ENCODE data around the gene CHL1. TPM values are rescaled to one million over a fixed set of nuclear protein-coding genes. Genes with fewer than 3 reads are reported as not detected.

The CHL1 gene
- total and polyA plus RNA-seq, 7 donors, result 0.43 to 1.9 (median 0.67) TPM

GRCh38 chr3:426072-426471 lies 229.5 kb downstream of the CHL1 start:
- ATAC-seq (no peak), DNase-seq (no peak)
- Histone ChIP-seq H3K27me3 (ENCODE audit: insufficient read depth in 3 of 3, low read length in 2 of 3) (no peaks in the 10 kb centered on the region), H3K4me3 (no peak overlapping the region), H3K9me3 (no peaks in the 10 kb centered on the region), H3K4me1 (no peaks in the 10 kb centered on the region), H3K27ac (no peak overlapping the region), H3K36me3 (ENCODE audit: insufficient read depth in 1 of 2, low read depth in 1 of 2) (no peaks in the 10 kb centered on the region)
- TF ChIP-seq CTCF (IDR thresholded peaks at IDR 0.05), result no peak
- intact Hi-C loops (cut with DNase I), result no loop called here
- WGBS, 3 donors, result 38 to 48% (median 42%) methylated on average over 1 of the region's 1 CpG

GRCh38 chr3:427128-427527 lies 230.6 kb downstream of the CHL1 start:
- DNase-seq (no peak), ATAC-seq (no peak)
- Histone ChIP-seq H3K27ac (no peak overlapping the region), H3K27me3 (ENCODE audit: insufficient read depth in 3 of 3, low read length in 2 of 3) (no peaks in the 10 kb centered on the region), H3K4me3 (no peak overlapping the region), H3K4me1 (no peaks in the 10 kb centered on the region), H3K9me3 (no peaks in the 10 kb centered on the region), H3K36me3 (ENCODE audit: insufficient read depth in 1 of 2, low read depth in 1 of 2) (no peaks in the 10 kb centered on the region)
- 74 to 81% (median 81%) methylated on average over 4 of the region's 4 CpGs for WGBS, 3 donors
- intact Hi-C loops (cut with DNase I), result no loop called here
- TF ChIP-seq CTCF (IDR thresholded peaks at IDR 0.05), result no peak

GRCh38 chr3:430186-430585 lies 233.6 kb downstream of the CHL1 start:
- ATAC-seq (no peak), DNase-seq (no peak)
- Histone ChIP-seq H3K27me3 (ENCODE audit: insufficient read depth in 3 of 3, low read length in 2 of 3) (no peaks in the 10 kb centered on the region), H3K27ac (no peak overlapping the region), H3K4me1 (no peaks in the 10 kb centered on the region), H3K9me3 (no peaks in the 10 kb centered on the region), H3K36me3 (ENCODE audit: insufficient read depth in 1 of 2, low read depth in 1 of 2) (no peaks in the 10 kb centered on the region), H3K4me3 (no peak overlapping the region)
- 91 to 95% (median 94%) methylated on average over 4 of the region's 4 CpGs for WGBS, 3 donors
- no peak for TF ChIP-seq CTCF (IDR thresholded peaks at IDR 0.05)
- intact Hi-C loops (cut with DNase I), result no loop called here

GRCh38 chr3:435161-435560 lies 238.6 kb downstream of the CHL1 start:
- TF ChIP-seq CTCF (IDR thresholded peaks at IDR 0.05), result no peak
- Histone ChIP-seq H3K27ac (no peak overlapping the region), H3K27me3 (ENCODE audit: insufficient read depth in 3 of 3, low read length in 2 of 3) (peaks cover 0 to 3% (median 0%) of the 10 kb centered on the region in 3 donors), H3K9me3 (no peaks in the 10 kb centered on the region), H3K36me3 (ENCODE audit: insufficient read depth in 1 of 2, low read depth in 1 of 2) (no peaks in the 10 kb centered on the region), H3K4me3 (no peak overlapping the region), H3K4me1 (no peaks in the 10 kb centered on the region)
- intact Hi-C loops (cut with DNase I), result no loop called here
- DNase-seq (no peak), ATAC-seq (no peak)
- WGBS, 3 donors, result 44 to 66% (median 62%) methylated on average over 3 of the region's 3 CpGs

- Histone ChIP-seq H3K27ac (no peak overlapping the region), H3K36me3 (ENCODE audit: insufficient read depth in 1 of 2, low read depth in 1 of 2) (no peaks in the 10 kb centered on the region), H3K4me3 (no peak overlapping the region), H3K4me1 (no peaks in the 10 kb centered on the region), H3K9me3 (no peaks in the 10 kb centered on the region), H3K27me3 (ENCODE audit: insufficient read depth in 3 of 3, low read length in 2 of 3) (peaks cover 0 to 3% (median 0%) of the 10 kb centered on the region in 3 donors)
- TF ChIP-seq CTCF (IDR thresholded peaks at IDR 0.05), result no peak
- no peak for DNase-seq
- WGBS, 3 donors, result 15 to 20% (median 18%) methylated on average over 2 of the region's 2 CpGs
- ATAC-seq, result no peak
- intact Hi-C loops (cut with DNase I), result no loop called here
These were observed 239.5 kb downstream of the CHL1 start for GRCh38 chr3:436053-436452.
